Ectodermal cell (in vitro differentiated cells): Measurements from ENCODE around the gene TMEM91.

ENCODE experiments used
- H3K27ac ChIP-seq: 2 replicates; pipeline ENCODE4 v1.7.0; 2013; ENCODE audit warnings: mild to moderate bottlenecking, low read depth, low read length; ENCODE audit not compliant: insufficient read depth, poor library complexity, severe bottlenecking
- H3K27me3 ChIP-seq: 2 replicates; pipeline ENCODE4 v1.7.0; 2013; ENCODE audit warnings: mild to moderate bottlenecking, low read length; ENCODE audit not compliant: insufficient read depth, control insufficient read depth, poor library complexity, severe bottlenecking
- H3K36me3 ChIP-seq: one replicate; pipeline ENCODE4 v1.7.0; 2013; ENCODE audit warnings: low read length; ENCODE audit not compliant: control insufficient read depth, insufficient read depth
- H3K4me1 ChIP-seq: one replicate; pipeline ENCODE4 v1.7.0; 2013; ENCODE audit warnings: low read length; ENCODE audit not compliant: control insufficient read depth, insufficient read depth
- H3K4me3 ChIP-seq: 2 replicates; pipeline ENCODE4 v1.7.0; 2013; ENCODE audit warnings: low read depth, low read length, control low read depth; ENCODE audit not compliant: insufficient read depth
- H3K9me3 ChIP-seq: 2 replicates; pipeline ENCODE4 v1.7.0; 2013; ENCODE audit warnings: mild to moderate bottlenecking, low read length, moderate library complexity; ENCODE audit not compliant: control insufficient read depth
- WGBS, 2 experiments: methylation state at CpG; one replicate each; pipeline ENCODE4 v1.1.7; 2013; ENCODE audit warnings: missing lambda C conversion rate in 2 of 2; 5-methylcytosine and 5-hydroxymethylcytosine counted together

The TMEM91 gene

GRCh38 chr19:41428481-41428859, 52.1 kb downstream of the TMEM91 start:
- WGBS, 2 experiments = 85% methylated on average over 1 of the region's 1 CpG
- Histone ChIP-seq H3K4me3 (no peak overlapping the region), H3K4me1 (peaks cover 13% of the 10 kb centered on the region), H3K9me3 (no peaks in the 10 kb centered on the region), H3K27me3 (no peaks in the 10 kb centered on the region), H3K27ac (no peak overlapping the region), H3K36me3 (peaks cover 21% of the 10 kb centered on the region)

- no peaks in the 10 kb centered on the region for H3K9me3 ChIP-seq
- peaks cover 13% of the 10 kb centered on the region for H3K4me1 ChIP-seq
- WGBS, 2 experiments = 87 to 88% methylated on average over 6 of the region's 6 CpGs
- no peak overlapping the region for H3K27ac ChIP-seq
- H3K36me3 ChIP-seq = peaks cover 21% of the 10 kb centered on the region
- H3K27me3 ChIP-seq = no peaks in the 10 kb centered on the region
- no peak overlapping the region for H3K4me3 ChIP-seq
Measured at GRCh38 chr19:41430922-41431321, 54.6 kb downstream of the TMEM91 start.

- no peak overlapping the region for H3K27ac ChIP-seq
- 90 to 91% methylated on average over 23 of the region's 23 CpGs for WGBS, 2 experiments
Measured at GRCh38 chr19:41431426-41432386, 55.4 kb downstream of the TMEM91 start.

GRCh38 chr19:41433171-41433570, 56.8 kb downstream of the TMEM91 start:
- 95% methylated on average over 18 of the region's 18 CpGs for WGBS, 2 experiments
- H3K36me3 ChIP-seq = peaks cover 25% of the 10 kb centered on the region

More at GRCh38 chr19:41431426-41432386, 55.4 kb downstream of the TMEM91 start:
- peaks cover 10% of the 10 kb centered on the region for H3K4me1 ChIP-seq
- peaks cover 24% of the 10 kb centered on the region for H3K36me3 ChIP-seq
- H3K4me3 ChIP-seq = no peak overlapping the region
- no peaks in the 10 kb centered on the region for H3K9me3 ChIP-seq
- H3K27me3 ChIP-seq = no peaks in the 10 kb centered on the region

More at GRCh38 chr19:41433171-41433570, 56.8 kb downstream of the TMEM91 start:
- Histone ChIP-seq H3K4me3 (no peak overlapping the region), H3K27me3 (no peaks in the 10 kb centered on the region), H3K4me1 (no peaks in the 10 kb centered on the region), H3K9me3 (no peaks in the 10 kb centered on the region), H3K27ac (no peak overlapping the region)
